T47D (cell line): ENCODE measurements around the gene NOX3.
"Not testable (repeated sequence)": the region's sequence is repeated elsewhere in the genome, so short reads cannot be mapped to it uniquely, and the experiment has no call there.

Source experiments
- DNase-seq, 2 experiments: peaks; one replicate each; pipeline versions ENCODE4 v3.0.0 to v3.0.0-alpha.2; 2011 to 2012; ENCODE audit warnings: low read depth in 1 of 2, low spot score in 1 of 2
- JUND ChIP-seq: IDR thresholded peaks from 2 replicates; pipeline ENCODE4 v1.6.1; 2012; ENCODE audit warnings: low read depth
- in situ Hi-C: cut with HindIII; loops from 2 replicates; pipeline ENCODE4 v1.10.0; 2016; ENCODE audit warnings: low sequenced_read_pairs, low pct_unique_long_range_greater_than_20kb

The NOX3 gene

DNA sequence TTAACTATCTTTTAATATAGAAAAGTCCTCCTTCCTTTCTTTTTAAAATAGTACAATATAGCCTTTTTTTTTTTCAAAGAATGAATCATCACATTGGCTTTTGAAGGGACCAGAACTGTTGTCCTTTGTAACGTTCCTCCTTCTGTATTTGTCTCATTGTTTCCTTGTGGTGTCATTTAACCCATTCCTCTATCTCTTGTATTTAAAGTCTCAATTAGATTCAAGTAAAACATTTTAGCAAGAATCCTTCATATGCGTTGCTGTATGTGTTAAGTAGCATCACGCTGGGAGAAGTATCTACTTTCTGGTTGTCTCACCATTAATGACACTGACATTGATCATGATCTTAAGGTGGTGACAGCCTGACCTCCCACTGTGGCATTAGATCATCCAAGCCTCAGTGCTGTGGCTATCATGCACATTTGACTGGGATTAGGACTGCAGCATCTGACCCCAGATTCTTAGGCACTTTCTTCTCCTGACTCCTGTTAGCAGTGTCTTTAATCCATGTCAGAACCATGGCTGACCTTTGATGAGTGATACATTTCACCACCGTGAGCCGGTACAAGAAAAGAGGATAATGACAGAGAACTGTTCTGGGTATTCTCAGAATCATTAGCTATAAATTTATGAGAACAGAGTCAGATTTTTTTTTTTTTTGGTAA is 73.8 kb downstream of the NOX3 start:
- in situ Hi-C loops: no loop called here
- DNase-seq: no peak
- no peak for TF ChIP-seq JUND

DNA sequence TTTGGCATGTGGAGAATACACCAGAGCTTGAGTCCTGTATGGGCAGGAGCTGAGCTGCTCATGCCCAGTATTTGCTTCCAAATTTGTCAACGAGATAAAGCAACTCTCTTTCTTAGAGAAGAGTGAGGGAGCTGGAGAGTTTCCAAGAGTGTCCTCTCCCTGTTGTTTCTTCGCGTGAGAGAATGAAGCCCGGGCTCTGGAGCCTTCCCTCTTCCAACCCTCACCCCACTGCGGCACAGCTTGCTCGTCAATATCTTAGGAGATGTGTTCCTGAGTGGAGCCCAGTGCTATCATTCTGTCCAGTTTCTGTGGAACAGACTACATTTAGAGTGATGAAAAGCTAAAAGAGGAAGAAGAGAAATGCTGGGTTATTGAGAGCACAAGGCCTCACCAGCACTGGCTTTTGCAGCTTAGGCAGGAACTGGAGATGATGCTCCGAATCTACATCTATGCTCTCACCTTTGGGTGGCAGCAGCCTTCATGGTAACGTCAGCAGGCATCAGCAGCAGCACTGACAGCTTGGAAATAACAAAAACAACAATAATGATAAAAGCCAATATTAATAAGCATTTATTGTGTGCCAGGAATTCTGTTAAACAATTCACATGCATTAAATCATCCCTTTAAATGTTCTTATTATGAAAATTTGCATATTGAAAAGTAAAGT is 74.8 kb downstream of the NOX3 start:
- in situ Hi-C loops: no loop called here
- peak in 1 of 2 experiments; percentile 6 for DNase-seq
- no peak for TF ChIP-seq JUND

- no peak for DNase-seq
- in situ Hi-C loops: no loop called here
- no peak for TF ChIP-seq JUND
These were observed 76.9 kb downstream of the NOX3 start for GRCh38 chr6:155378724-155379123.

- no peak for TF ChIP-seq JUND
- in situ Hi-C loops: no loop called here
- DNase-seq: no peak
These were observed 77.4 kb downstream of the NOX3 start for GRCh38 chr6:155378276-155378675.

DNA sequence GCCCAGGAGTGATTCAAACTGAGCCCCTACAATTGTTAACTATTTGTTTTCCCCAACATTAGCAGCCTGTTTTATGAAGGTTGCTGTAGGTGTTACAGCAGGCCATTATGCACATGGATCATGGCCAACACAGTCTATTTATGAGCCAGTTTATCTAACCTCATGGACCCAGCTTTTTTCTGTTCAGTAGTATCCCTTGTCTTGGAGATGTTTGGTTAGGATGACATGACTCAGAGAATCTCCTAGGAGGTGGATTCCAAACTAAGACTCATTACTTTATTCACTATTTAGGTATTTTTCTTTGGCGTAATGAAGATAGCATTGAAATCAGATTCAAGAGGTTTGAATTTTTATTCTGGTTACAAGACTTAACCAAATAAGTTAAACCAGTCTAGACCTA is 78.6 kb downstream of the NOX3 start:
- no peak for DNase-seq
- in situ Hi-C loops: no loop called here
- TF ChIP-seq JUND: no peak

- no peak for TF ChIP-seq JUND
- no peak for DNase-seq
- in situ Hi-C loops: no loop called here
These were observed 79.8 kb downstream of the NOX3 start for GRCh38 chr6:155375801-155376200.

DNA sequence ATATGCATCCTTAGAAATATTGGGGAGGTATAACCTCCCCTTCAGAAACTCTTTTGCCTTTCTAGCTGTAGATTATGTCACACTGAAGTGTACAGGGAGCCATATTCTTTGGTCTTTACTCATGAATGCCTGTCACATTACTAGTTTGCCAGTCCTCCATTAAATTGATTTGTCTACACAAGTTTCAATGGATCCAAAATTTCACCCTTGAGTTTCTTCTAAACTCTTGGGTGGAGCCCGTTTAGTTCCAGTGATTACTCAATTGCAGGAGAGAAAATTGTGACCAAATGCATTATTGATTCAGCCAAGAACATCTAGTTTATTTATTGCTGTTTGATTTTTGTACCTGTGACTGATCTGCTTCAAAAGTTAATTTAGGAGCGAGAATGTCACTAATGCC is 81.0 kb downstream of the NOX3 start:
- in situ Hi-C loops: no loop called here
- no peak for TF ChIP-seq JUND
- no peak for DNase-seq

DNA sequence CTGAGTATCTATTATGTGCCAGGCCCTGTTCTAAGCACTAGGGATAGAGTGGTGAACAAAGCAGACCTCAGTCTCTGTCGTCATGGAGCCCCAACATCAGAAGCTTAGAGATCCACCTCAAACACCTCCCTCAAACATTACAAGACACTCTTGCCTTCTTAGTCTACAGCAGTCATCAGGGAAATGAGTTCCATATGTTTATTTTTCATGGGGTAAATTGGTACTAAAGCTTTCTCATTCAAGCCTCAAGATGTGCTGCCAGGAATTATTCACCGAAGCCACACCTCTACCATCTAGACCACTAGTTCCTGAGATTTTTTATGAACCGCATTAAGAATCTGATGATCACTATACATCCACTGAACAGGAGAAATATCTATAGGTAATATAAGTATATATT is 82.4 kb downstream of the NOX3 start:
- DNase-seq: no peak
- no peak for TF ChIP-seq JUND
- in situ Hi-C loops: no loop called here

DNA sequence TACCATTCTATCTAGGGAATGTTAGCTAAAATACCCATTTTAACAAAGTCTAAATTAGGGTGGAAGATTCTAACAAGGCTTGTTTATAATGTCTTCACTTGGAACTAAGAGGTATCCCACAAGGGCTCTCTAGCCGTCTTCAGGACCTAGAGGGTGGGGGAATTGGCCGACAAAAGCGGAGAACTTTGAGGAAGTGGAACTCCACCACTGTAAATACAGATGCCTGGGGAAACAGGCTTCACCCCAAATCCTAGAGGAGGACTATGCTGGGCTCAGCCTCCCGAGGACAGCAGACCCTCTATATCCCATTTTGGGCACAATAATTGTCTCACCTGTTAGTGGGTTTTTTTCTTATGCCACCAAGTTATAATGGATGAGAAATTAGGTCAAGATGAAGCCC is 83.4 kb downstream of the NOX3 start:
- TF ChIP-seq JUND: no peak
- in situ Hi-C loops: no loop called here
- DNase-seq: no peak

- DNase-seq: no peak
- TF ChIP-seq JUND: no peak
- in situ Hi-C loops: no loop called here
These were observed 84.4 kb downstream of the NOX3 start for GRCh38 chr6:155371230-155371629.

- in situ Hi-C loops: no loop called here
- TF ChIP-seq JUND: no peak
- no peak for DNase-seq
These were observed 89.3 kb downstream of the NOX3 start for GRCh38 chr6:155366325-155366724.

DNA sequence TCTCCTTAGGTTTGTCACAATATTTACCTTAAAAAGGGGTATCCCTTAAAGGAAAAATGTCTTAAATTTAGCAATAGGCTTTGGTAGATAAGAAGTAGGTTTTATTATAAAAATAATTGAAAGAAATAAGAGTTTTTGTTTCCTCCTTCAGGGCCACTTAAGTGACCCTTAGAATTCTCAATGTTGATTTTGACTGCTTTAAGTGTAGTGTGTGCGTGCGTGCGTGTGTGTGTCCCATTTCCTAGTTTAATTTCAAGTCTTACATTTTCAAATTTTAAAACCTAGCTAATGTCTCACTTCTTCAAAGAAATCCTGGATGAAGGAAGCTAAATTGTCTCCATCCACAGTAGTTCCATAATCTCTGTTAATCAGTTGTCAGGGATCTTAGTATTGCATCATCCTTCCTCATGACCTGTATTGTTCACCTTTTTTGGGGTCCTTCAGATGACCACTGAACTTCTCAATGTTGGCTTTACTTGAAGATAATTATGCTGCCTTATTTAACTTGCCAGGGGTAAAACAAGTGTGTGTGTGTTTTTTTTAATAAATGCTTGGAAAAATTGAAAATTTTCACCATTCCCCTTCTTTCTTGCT is 90.7 kb downstream of the NOX3 start:
- DNase-seq: no peak
- TF ChIP-seq JUND: no peak
- in situ Hi-C loops: no loop called here

DNA sequence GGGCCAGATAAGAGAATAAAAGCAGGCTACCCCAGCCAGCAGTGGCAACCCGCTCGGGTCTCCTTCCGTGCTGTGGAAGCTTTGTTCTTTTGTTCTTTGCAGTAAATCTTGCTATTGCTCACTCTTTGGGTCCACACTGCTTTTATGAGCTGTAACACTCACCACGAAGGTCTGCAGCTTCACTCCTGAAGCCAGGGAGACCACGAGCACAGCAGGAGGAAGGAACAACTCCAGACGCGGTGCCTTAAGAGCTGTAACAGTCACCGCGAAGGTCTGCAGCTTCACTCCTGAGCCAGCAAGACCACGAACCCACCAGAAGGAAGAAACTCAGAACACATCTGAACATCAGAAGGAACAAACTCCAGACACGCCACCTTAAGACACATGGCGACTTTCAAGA is 91.6 kb downstream of the NOX3 start:
- in situ Hi-C loops, DNase-seq: not testable (repeated sequence)

- DNase-seq, in situ Hi-C loops: not testable (repeated sequence)
These were observed 92.5 kb downstream of the NOX3 start for GRCh38 chr6:155362968-155363632.
